Tibial artery (tissue), 4 donors: Measurements from ENCODE around the gene GPATCH8.

Experiments used
- DNase-seq, 2 donors: peaks; one replicate each; pipeline ENCODE4 v3.0.0-alpha.2; 2019
- H3K27ac ChIP-seq, 2 donors: fragments of 200-600 bp; sonication (generic) in 1 of 2; 1 replicate in 1 of 2; 2 replicates in 1 of 2; pipeline ENCODE4 v1.5.1; 2018 to 2019; ENCODE audit warnings: mild to moderate bottlenecking in 1 of 2
- H3K27me3 ChIP-seq, 2 donors: fragments of 200-600 bp; sonication (generic) in 1 of 2; one replicate each; pipeline versions ENCODE4 v1.5.1 to v1.6.0; 2016 to 2019
- H3K36me3 ChIP-seq, 3 donors: fragments of 200-600 bp; sonication (generic) in 2 of 3; one replicate each; pipeline ENCODE4 v1.5.1; 2016 to 2019; ENCODE audit warnings: mild to moderate bottlenecking in 2 of 3
- H3K4me1 ChIP-seq, 4 donors: fragments of 200-600 bp; sonication (generic) in 2 of 4; 1 replicate in 3 of 4; 2 replicates in 1 of 4; pipeline ENCODE4 v1.5.1; 2016 to 2019
- H3K4me3 ChIP-seq, 2 donors: fragments of 200-600 bp; sonication (generic) in 1 of 2; 1 replicate in 1 of 2; 2 replicates in 1 of 2; pipeline ENCODE4 v1.5.1; 2018 to 2019; ENCODE audit warnings: mild to moderate bottlenecking in 2 of 2
- H3K9me3 ChIP-seq, 3 donors: fragments of 200-600 bp; sonication (generic) in 1 of 3; one replicate each; pipeline ENCODE4 v1.5.1; 2016 to 2019
- CTCF ChIP-seq, 2 experiments: fragments of 200-600 bp in 1 of 2; fragments of 450-650 bp in 1 of 2; IDR thresholded peaks; one replicate each; pipeline ENCODE4 v1.5.1; 2017 to 2019; ENCODE audit warnings: antibody characterized with exemption in 2 of 2, mild to moderate bottlenecking in 1 of 2, moderate library complexity in 1 of 2
- intact Hi-C: fragments of 100-400 bp; cut with DNase I; formaldehyde crosslinking; loops from one replicate; pipeline ENCODE4 v1.15.0; 2023; ENCODE audit warnings: low total_unique reads

The GPATCH8 gene

GRCh38 chr17:44503147-44504029 lies at the start of gene GPATCH8:
GPATCH8 (minus strand) TSS chr17:44503406; CDS start chr17:44503370, 36 bp downstream.
- intact Hi-C loops = loop anchor here (10.0 kb wide), 1 partner anchor 299 kb away; no protein-coding TSS in a partner anchor
- no peak for TF ChIP-seq CTCF (IDR thresholded peaks at IDR 0.05)

GRCh38 chr17:44552361-44552760 lies 49.2 kb upstream of the GPATCH8 start:
- no peak overlapping the region for H3K27ac ChIP-seq
- intact Hi-C loops = no loop called here
- DNase-seq = no peak
- H3K36me3 ChIP-seq = no peaks in the 10 kb centered on the region
- H3K9me3 ChIP-seq = no peaks in the 10 kb centered on the region
- H3K27me3 ChIP-seq = no peaks in the 10 kb centered on the region
- H3K4me1 ChIP-seq = peaks cover 0 to 12% (median 2%) of the 10 kb centered on the region in 4 donors
- TF ChIP-seq CTCF (IDR thresholded peaks at IDR 0.05) = no peak
- no peak overlapping the region for H3K4me3 ChIP-seq

More at GRCh38 chr17:44503147-44504029, at the start of gene GPATCH8:
- peak; percentile 90 to 97 for DNase-seq
- Histone ChIP-seq H3K27me3 (peaks cover 0 to under 1% of the 10 kb centered on the region in 2 donors), H3K4me1 (peaks cover 0 to 47% (median 25%) of the 10 kb centered on the region in 4 donors), H3K36me3 (no peaks in the 10 kb centered on the region), H3K9me3 (no peaks in the 10 kb centered on the region), H3K4me3 (peak within 1 kb of the TSS; percentile 68 to 78), H3K27ac (peak within 1 kb of the TSS; percentile 84 to 91)

- intact Hi-C loops = no loop called here
- Histone ChIP-seq H3K36me3 (no peaks in the 10 kb centered on the region), H3K4me1 (no peaks in the 10 kb centered on the region), H3K27ac (no peak overlapping the region), H3K9me3 (no peaks in the 10 kb centered on the region), H3K27me3 (no peaks in the 10 kb centered on the region), H3K4me3 (no peak overlapping the region)
- no peak for DNase-seq
- TF ChIP-seq CTCF (IDR thresholded peaks at IDR 0.05) = no peak
Observed at GRCh38 chr17:44549686-44550085, 46.5 kb upstream of the GPATCH8 start.

- no peaks in the 10 kb centered on the region for H3K27me3 ChIP-seq
- no peaks in the 10 kb centered on the region for H3K36me3 ChIP-seq
- H3K4me3 ChIP-seq = no peak overlapping the region
- H3K27ac ChIP-seq = no peak overlapping the region
- TF ChIP-seq CTCF (IDR thresholded peaks at IDR 0.05) = no peak
- H3K4me1 ChIP-seq = peaks cover 0 to 3% (median 0%) of the 10 kb centered on the region in 4 donors
- DNase-seq = no peak
- H3K9me3 ChIP-seq = no peaks in the 10 kb centered on the region
- intact Hi-C loops = no loop called here
Observed at GRCh38 chr17:44548376-44549230, 45.4 kb upstream of the GPATCH8 start.

GRCh38 chr17:44547625-44548267 lies 44.5 kb upstream of the GPATCH8 start:
- Histone ChIP-seq H3K27ac (no peak overlapping the region), H3K9me3 (no peaks in the 10 kb centered on the region), H3K27me3 (no peaks in the 10 kb centered on the region), H3K36me3 (no peaks in the 10 kb centered on the region), H3K4me1 (peaks cover 0 to 11% (median 4%) of the 10 kb centered on the region in 4 donors), H3K4me3 (no peak overlapping the region)
- no peak for TF ChIP-seq CTCF (IDR thresholded peaks at IDR 0.05)
- intact Hi-C loops = no loop called here
- peak in 1 of 2 donors; percentile 47 for DNase-seq
